ENCODE results near the gene RBM12. TPM values are rescaled to one million over a fixed set of nuclear protein-coding genes. Genes with fewer than 3 reads are reported as not detected.
"Not testable (repeated sequence)": the region's sequence is repeated elsewhere in the genome, so short reads cannot be mapped to it uniquely, and the experiment has no call there.

Gene RBM12
- total RNA-seq, 1 donor from 2014 or later = 63.8 TPM

GRCh38 chr20:35695245-35695749 is 30.6 kb upstream of the RBM12 start:
- H3K4me1 Mint-ChIP-seq (ENCODE audit: low read depth) = peaks cover 24% of the 10 kb centered on the region
- H3K9me3 Mint-ChIP-seq (ENCODE audit: low read depth) = no peaks in the 10 kb centered on the region
- DNase-seq (ENCODE audit: low spot score) = no peak
- H3K27ac Mint-ChIP-seq (ENCODE audit: unreplicated experiment) = no peak overlapping the region
- H3K4me3 Mint-ChIP-seq (ENCODE audit: unreplicated experiment) = no peak overlapping the region
- H3K27me3 Mint-ChIP-seq (ENCODE audit: low read depth) = no peaks in the 10 kb centered on the region
- H3K36me3 Mint-ChIP-seq (ENCODE audit: low read depth) = peaks cover 4% of the 10 kb centered on the region
- no peak for TF ChIP-seq CTCF (IDR thresholded peaks at IDR 0.05)

DNA sequence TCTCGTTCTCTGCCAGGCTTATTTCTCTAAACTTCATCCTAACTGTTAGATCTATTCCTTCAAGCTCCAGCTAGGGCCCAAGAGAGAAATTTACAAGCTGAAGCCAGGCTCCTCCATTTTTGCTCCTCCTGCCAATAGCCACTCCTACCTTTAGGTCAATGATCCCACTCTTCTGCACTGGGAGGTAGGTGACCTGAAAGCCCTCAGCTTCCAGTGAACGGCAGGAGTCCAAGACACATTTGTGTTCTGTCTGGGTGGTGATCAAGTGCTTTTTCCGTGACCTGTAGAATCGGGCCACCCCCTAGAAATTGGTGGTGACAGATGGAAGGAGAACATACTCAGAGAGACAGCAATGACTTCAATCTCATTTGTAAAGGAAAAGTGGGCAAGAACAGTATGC is 25.6 kb upstream of the RBM12 start:
- no peaks in the 10 kb centered on the region for H3K9me3 Mint-ChIP-seq (ENCODE audit: low read depth)
- H3K27me3 Mint-ChIP-seq (ENCODE audit: low read depth) = no peaks in the 10 kb centered on the region
- H3K4me1 Mint-ChIP-seq (ENCODE audit: low read depth) = no peaks in the 10 kb centered on the region
- TF ChIP-seq CTCF (IDR thresholded peaks at IDR 0.05) = no peak
- H3K36me3 Mint-ChIP-seq (ENCODE audit: low read depth) = peaks cover 17% of the 10 kb centered on the region
- no peak for DNase-seq (ENCODE audit: low spot score)
- no peak overlapping the region for H3K4me3 Mint-ChIP-seq (ENCODE audit: unreplicated experiment)
- H3K27ac Mint-ChIP-seq (ENCODE audit: unreplicated experiment) = no peak overlapping the region

- H3K9me3 Mint-ChIP-seq (ENCODE audit: low read depth); H3K4me3 Mint-ChIP-seq (ENCODE audit: unreplicated experiment); H3K27ac Mint-ChIP-seq (ENCODE audit: unreplicated experiment); H3K27me3 Mint-ChIP-seq (ENCODE audit: low read depth); DNase-seq (ENCODE audit: low spot score); H3K4me1 Mint-ChIP-seq (ENCODE audit: low read depth): not testable (repeated sequence)
- TF ChIP-seq CTCF (IDR thresholded peaks at IDR 0.05) = peak; percentile 57
- peaks cover 14% of the 10 kb centered on the region for H3K36me3 Mint-ChIP-seq (ENCODE audit: low read depth)
Measured at GRCh38 chr20:35686872-35687271, 22.2 kb upstream of the RBM12 start.

GRCh38 chr20:35685368-35685767 is 20.7 kb upstream of the RBM12 start:
- H3K4me1 Mint-ChIP-seq (ENCODE audit: low read depth); H3K9me3 Mint-ChIP-seq (ENCODE audit: low read depth); H3K27ac Mint-ChIP-seq (ENCODE audit: unreplicated experiment); DNase-seq (ENCODE audit: low spot score); H3K27me3 Mint-ChIP-seq (ENCODE audit: low read depth); H3K4me3 Mint-ChIP-seq (ENCODE audit: unreplicated experiment): not testable (repeated sequence)
- peaks cover 15% of the 10 kb centered on the region for H3K36me3 Mint-ChIP-seq (ENCODE audit: low read depth)

DNA sequence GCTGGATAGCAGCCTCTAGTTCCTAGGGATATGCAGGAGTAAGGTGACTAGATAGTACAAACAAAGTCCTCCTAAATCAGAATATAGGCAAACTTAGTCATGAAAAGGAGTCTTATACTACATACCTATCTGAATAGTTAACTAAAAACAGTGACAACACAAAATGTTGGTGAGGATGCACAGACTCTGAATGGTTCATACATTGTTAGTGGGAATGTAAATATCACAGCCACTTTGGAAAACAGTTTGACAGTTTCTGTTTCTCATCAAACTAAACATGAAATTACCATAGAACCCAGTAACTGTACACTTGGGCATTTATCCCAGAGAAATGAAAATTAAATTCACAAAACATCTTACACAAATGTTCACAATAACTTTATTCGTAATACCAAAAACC is 17.3 kb upstream of the RBM12 start:
- no peaks in the 10 kb centered on the region for H3K9me3 Mint-ChIP-seq (ENCODE audit: low read depth)
- H3K4me3 Mint-ChIP-seq (ENCODE audit: unreplicated experiment) = no peak overlapping the region
- H3K4me1 Mint-ChIP-seq (ENCODE audit: low read depth) = no peaks in the 10 kb centered on the region
- no peak overlapping the region for H3K27ac Mint-ChIP-seq (ENCODE audit: unreplicated experiment)
- H3K36me3 Mint-ChIP-seq (ENCODE audit: low read depth) = peaks cover 8% of the 10 kb centered on the region
- TF ChIP-seq CTCF (IDR thresholded peaks at IDR 0.05) = no peak
- no peaks in the 10 kb centered on the region for H3K27me3 Mint-ChIP-seq (ENCODE audit: low read depth)
- no peak for DNase-seq (ENCODE audit: low spot score)

GRCh38 chr20:35680452-35681183 is 15.9 kb upstream of the RBM12 start:
- Mint-ChIP-seq H3K4me3 (ENCODE audit: unreplicated experiment) (no peak overlapping the region), H3K27ac (ENCODE audit: unreplicated experiment) (no peak overlapping the region), H3K27me3 (ENCODE audit: low read depth) (no peaks in the 10 kb centered on the region), H3K9me3 (ENCODE audit: low read depth) (no peaks in the 10 kb centered on the region), H3K36me3 (ENCODE audit: low read depth) (peaks cover 8% of the 10 kb centered on the region), H3K4me1 (ENCODE audit: low read depth) (no peaks in the 10 kb centered on the region)
- DNase-seq (ENCODE audit: low spot score) = no peak
- no peak for TF ChIP-seq CTCF (IDR thresholded peaks at IDR 0.05)

All from chondrocyte (in vitro differentiated cells).